Common myeloid progenitor, CD34-positive (primary cell): ENCODE measurements around the gene KLHL2.
"Not testable (repeated sequence)": the region's sequence is repeated elsewhere in the genome, so short reads cannot be mapped to it uniquely, and the experiment has no call there.

Experiments
- CTCF ChIA-PET: fragments of 350-600 bp; sonication (Branson Sonifier 250); formaldehyde crosslinking; loops from one replicate; lab custom pipeline; 2021; ENCODE audit warnings: antibody characterized with exemption; lab: Charles Lee
- POLR2A ChIA-PET: fragments of 350-600 bp; sonication (Branson Sonifier 250); formaldehyde crosslinking; loops from one replicate; lab custom pipeline; 2021; ENCODE audit warnings: antibody characterized with exemption; lab: Charles Lee
- DNase-seq, 3 donors: peaks; one replicate each; pipeline versions ENCODE4 v3.0.0 to v3.0.0-alpha.2; 2013
- H3K27ac ChIP-seq, 2 experiments: 1 replicate in 1 of 2; 2 replicates in 1 of 2; pipeline ENCODE4 v1.7.0; 2013; ENCODE audit warnings: inconsistent platforms in 2 of 2, low read length in 2 of 2, mild to moderate bottlenecking in 2 of 2, low read depth in 1 of 2, moderate library complexity in 1 of 2; ENCODE audit not compliant: severe bottlenecking in 2 of 2, insufficient read depth in 1 of 2, poor library complexity in 1 of 2
- H3K27me3 ChIP-seq, 5 experiments: replicated peaks in 2 of 5; 1 replicate in 3 of 5; 2 replicates in 2 of 5; pipeline versions ENCODE4 v1.6.1 to v1.7.0; 2013; ENCODE audit warnings: low read length in 4 of 5, mild to moderate bottlenecking in 2 of 5, moderate library complexity in 2 of 5, inconsistent platforms in 1 of 5; ENCODE audit not compliant: insufficient read depth in 5 of 5, control insufficient read depth in 4 of 5
- H3K36me3 ChIP-seq, 4 experiments: 1 replicate in 2 of 4; 2 replicates in 2 of 4; pipeline versions ENCODE4 v1.6.1 to v1.7.0; 2013; ENCODE audit warnings: low read length in 3 of 4, control low read depth in 1 of 4, mild to moderate bottlenecking in 1 of 4; ENCODE audit not compliant: control insufficient read depth in 4 of 4, insufficient read depth in 4 of 4
- H3K4me1 ChIP-seq, 4 experiments: 1 replicate in 3 of 4; 2 replicates in 1 of 4; pipeline versions ENCODE4 v1.6.1 to v1.7.1; 2013; ENCODE audit warnings: low read length in 3 of 4, mild to moderate bottlenecking in 3 of 4, control low read depth in 1 of 4, inconsistent platforms in 1 of 4, moderate library complexity in 1 of 4; ENCODE audit not compliant: control insufficient read depth in 4 of 4, insufficient read depth in 4 of 4; ENCODE audit errors: control extremely low read depth in 1 of 4
- H3K4me3 ChIP-seq, 7 experiments: 1 replicate in 4 of 7; 2 replicates in 3 of 7; pipeline versions ENCODE4 v1.5.1 to v1.7.0; 2013; ENCODE audit warnings: mild to moderate bottlenecking in 7 of 7, low read length in 6 of 7, moderate library complexity in 6 of 7, inconsistent platforms in 2 of 7, low read depth in 2 of 7, control low read depth in 1 of 7; ENCODE audit not compliant: insufficient read depth in 4 of 7, control insufficient read depth in 1 of 7; ENCODE audit errors: extremely low read depth in 1 of 7
- H3K9me3 ChIP-seq, 5 experiments: 1 replicate in 4 of 5; 2 replicates in 1 of 5; pipeline versions ENCODE4 v1.6.1 to v1.7.1; 2013; ENCODE audit warnings: low read length in 4 of 5, mild to moderate bottlenecking in 2 of 5, inconsistent platforms in 1 of 5, low read depth in 1 of 5, moderate library complexity in 1 of 5; ENCODE audit not compliant: control insufficient read depth in 4 of 5, insufficient read depth in 2 of 5; ENCODE audit errors: control extremely low read depth in 1 of 5
- WGBS: methylation state at CpG from one replicate; pipeline ENCODE4 v1.1.5; 2013; ENCODE audit not compliant: insufficient coverage; 5-methylcytosine and 5-hydroxymethylcytosine counted together

KLHL2 gene

GRCh38 chr4:165248102-165248501 lies 40.7 kb downstream of the KLHL2 start:
- H3K4me1 ChIP-seq, result peaks cover 0 to 7% (median 0%) of the 10 kb centered on the region in 4 experiments
- 80% methylated on average over 2 of the region's 3 CpGs for WGBS
- no peak overlapping the region for H3K4me3 ChIP-seq
- peak in 1 of 3 donors; percentile 10 for DNase-seq
- ChIA-PET POLR2A (no interaction called here), CTCF (no interaction called here)
- H3K27ac ChIP-seq, result no peak overlapping the region
- H3K9me3 ChIP-seq, result no peaks in the 10 kb centered on the region
- H3K27me3 ChIP-seq, result no peaks in the 10 kb centered on the region
- no peaks in the 10 kb centered on the region for H3K36me3 ChIP-seq

GRCh38 chr4:165248904-165249303 lies 41.5 kb downstream of the KLHL2 start:
- H3K4me1 ChIP-seq, H3K9me3 ChIP-seq, H3K36me3 ChIP-seq, POLR2A ChIA-PET, H3K4me3 ChIP-seq, H3K27ac ChIP-seq, CTCF ChIA-PET, H3K27me3 ChIP-seq: not testable (repeated sequence)
- no CpG with 5 or more reads among the region's 1 CpG for WGBS
- peak in 1 of 3 donors; percentile 1 for DNase-seq

GRCh38 chr4:165254771-165255170 lies 47.4 kb downstream of the KLHL2 start:
- peak in 2 of 3 donors; percentile 17 to 30 for DNase-seq
- WGBS, result 89% methylated on average over 1 of the region's 3 CpGs
- H3K9me3 ChIP-seq, H3K27me3 ChIP-seq, H3K36me3 ChIP-seq, H3K4me3 ChIP-seq, POLR2A ChIA-PET, CTCF ChIA-PET, H3K27ac ChIP-seq: not testable (repeated sequence)
- H3K4me1 ChIP-seq, result peaks cover 0 to 33% (median 11%) of the 10 kb centered on the region in 4 experiments

GRCh38 chr4:165255439-165255838 lies 48.1 kb downstream of the KLHL2 start:
- H3K27me3 ChIP-seq, H3K27ac ChIP-seq, H3K9me3 ChIP-seq, POLR2A ChIA-PET, H3K36me3 ChIP-seq, CTCF ChIA-PET: not testable (repeated sequence)
- Histone ChIP-seq H3K4me1 (peaks cover 0 to 35% (median 11%) of the 10 kb centered on the region in 4 experiments), H3K4me3 (peak overlapping the region in 1 of 7 experiments; percentile 21)
- 0% methylated on average over 1 of the region's 4 CpGs for WGBS
- DNase-seq, result peak; percentile 62 to 90 (median 87)

GRCh38 chr4:165256074-165256659 lies 48.8 kb downstream of the KLHL2 start:
- DNase-seq, POLR2A ChIA-PET, H3K36me3 ChIP-seq, H3K27me3 ChIP-seq, H3K9me3 ChIP-seq, H3K27ac ChIP-seq: not testable (repeated sequence)
- Histone ChIP-seq H3K4me3 (peak overlapping the region in 1 of 7 experiments; percentile 21), H3K4me1 (peaks cover 0 to 35% (median 11%) of the 10 kb centered on the region in 4 experiments)
- WGBS, result no CpG with 5 or more reads among the region's 7 CpGs
- CTCF ChIA-PET, result interaction anchor here (1.2 kb wide), 1 partner anchor 125 kb away, joined by 3 read pairs; no protein-coding TSS in a partner anchor

GRCh38 chr4:165259776-165260175 lies 52.4 kb downstream of the KLHL2 start:
- peaks cover 0 to 30% (median 11%) of the 10 kb centered on the region in 4 experiments for H3K4me1 ChIP-seq
- H3K36me3 ChIP-seq, H3K27me3 ChIP-seq, H3K27ac ChIP-seq, H3K4me3 ChIP-seq, CTCF ChIA-PET, POLR2A ChIA-PET, DNase-seq, H3K9me3 ChIP-seq: not testable (repeated sequence)
- no CpG with 5 or more reads among the region's 4 CpGs for WGBS

- H3K4me1 ChIP-seq, H3K27me3 ChIP-seq, H3K4me3 ChIP-seq, H3K9me3 ChIP-seq, H3K27ac ChIP-seq, DNase-seq, H3K36me3 ChIP-seq, POLR2A ChIA-PET: not testable (repeated sequence)
- CTCF ChIA-PET, result interaction anchor here (0.6 kb wide), 1 partner anchor 135 kb away, joined by 3 read pairs; no protein-coding TSS in a partner anchor
- WGBS, result no CpG with 5 or more reads among the region's 3 CpGs
Observed at GRCh38 chr4:165262306-165262705, 54.9 kb downstream of the KLHL2 start.
